Bronchial epithelial cell (primary cell): ENCODE data around the gene CCL18. TPM values are rescaled to one million over a fixed set of nuclear protein-coding genes. Genes with fewer than 3 reads are reported as not detected.
"Not testable (repeated sequence)": the region's sequence is repeated elsewhere in the genome, so short reads cannot be mapped to it uniquely, and the experiment has no call there.

ENCODE experiments used
- DNase-seq: peaks from one replicate; pipeline ENCODE4 v3.0.0-alpha.2; 2010; ENCODE audit warnings: low read depth
- FAIRE-seq: peaks from 2 replicates; lab custom pipeline; 2011; peaks lifted over from hg19 to GRCh38; lab: Jason Lieb, UNC
- H3K27me3 ChIP-seq: 2 replicates; pipeline ENCODE4 v1.5.1; 2011; ENCODE audit warnings: low read length; ENCODE audit not compliant: control insufficient read depth, insufficient read depth
- H3K36me3 ChIP-seq: 2 replicates; pipeline ENCODE4 v1.5.1; 2011; ENCODE audit warnings: low read length; ENCODE audit not compliant: control insufficient read depth, insufficient read depth
- H3K4me3 ChIP-seq: 2 replicates; pipeline ENCODE4 v1.5.1; 2011; ENCODE audit warnings: mild to moderate bottlenecking, low read depth, low read length, control low read depth
- total RNA-seq: library from RNA; depleted of rRNA; stranded (reverse); fragments of >200 nt; gene quantifications from 2 replicates; pipeline ENCODE4 v1.2.1, GENCODE V29; 2014
- TF ChIP-seq, protein P1 (sequence below): IDR thresholded peaks from 2 replicates; pipeline ENCODE4 v1.5.1; 2011; ENCODE audit warnings: mild to moderate bottlenecking, moderate library complexity, low read length, control low read depth, inconsistent platforms; ENCODE audit not compliant: insufficient read depth, severe bottlenecking

Gene CCL18, protein sequence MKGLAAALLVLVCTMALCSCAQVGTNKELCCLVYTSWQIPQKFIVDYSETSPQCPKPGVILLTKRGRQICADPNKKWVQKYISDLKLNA
- under 0.01 TPM in 1 of 2 replicates, not detected in the other for total RNA-seq

GRCh38 chr17:36063786-36064541 is at the start of gene CCL18:
Gene CCL18 (plus strand): TSS chr17:36064272. CDS start chr17:36064343, 71 bp downstream.
- H3K27me3 ChIP-seq: no peaks in the 10 kb centered on the region
- DNase-seq: no peak
- no peak for FAIRE-seq
- no peak within 1 kb of the TSS for H3K4me3 ChIP-seq
- no peaks in the 10 kb centered on the region for H3K36me3 ChIP-seq
- TF ChIP-seq, protein P1, sequence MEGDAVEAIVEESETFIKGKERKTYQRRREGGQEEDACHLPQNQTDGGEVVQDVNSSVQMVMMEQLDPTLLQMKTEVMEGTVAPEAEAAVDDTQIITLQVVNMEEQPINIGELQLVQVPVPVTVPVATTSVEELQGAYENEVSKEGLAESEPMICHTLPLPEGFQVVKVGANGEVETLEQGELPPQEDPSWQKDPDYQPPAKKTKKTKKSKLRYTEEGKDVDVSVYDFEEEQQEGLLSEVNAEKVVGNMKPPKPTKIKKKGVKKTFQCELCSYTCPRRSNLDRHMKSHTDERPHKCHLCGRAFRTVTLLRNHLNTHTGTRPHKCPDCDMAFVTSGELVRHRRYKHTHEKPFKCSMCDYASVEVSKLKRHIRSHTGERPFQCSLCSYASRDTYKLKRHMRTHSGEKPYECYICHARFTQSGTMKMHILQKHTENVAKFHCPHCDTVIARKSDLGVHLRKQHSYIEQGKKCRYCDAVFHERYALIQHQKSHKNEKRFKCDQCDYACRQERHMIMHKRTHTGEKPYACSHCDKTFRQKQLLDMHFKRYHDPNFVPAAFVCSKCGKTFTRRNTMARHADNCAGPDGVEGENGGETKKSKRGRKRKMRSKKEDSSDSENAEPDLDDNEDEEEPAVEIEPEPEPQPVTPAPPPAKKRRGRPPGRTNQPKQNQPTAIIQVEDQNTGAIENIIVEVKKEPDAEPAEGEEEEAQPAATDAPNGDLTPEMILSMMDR: no peak

DNA sequence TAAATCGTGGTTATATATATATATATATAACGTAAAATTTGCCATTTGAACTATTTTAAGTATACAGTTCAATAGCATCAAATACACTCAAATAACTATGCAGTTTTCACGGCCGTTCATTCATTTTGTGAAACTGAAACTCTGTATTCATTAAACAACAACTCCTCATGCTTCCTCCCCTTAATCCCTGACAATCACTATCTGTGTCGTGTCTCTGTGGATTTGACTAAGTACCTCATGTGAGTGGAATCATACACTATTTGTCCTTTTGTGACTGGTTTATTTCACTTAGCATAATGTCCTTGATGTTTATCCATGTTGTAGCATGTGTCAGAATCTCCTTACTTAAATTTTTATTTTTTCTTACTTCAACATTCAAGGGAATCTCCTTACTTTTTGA is 49.1 kb upstream of the CCL18 start:
- Histone ChIP-seq H3K4me3 (no peak overlapping the region), H3K36me3 (no peaks in the 10 kb centered on the region), H3K27me3 (no peaks in the 10 kb centered on the region)
- DNase-seq (no peak), FAIRE-seq (no peak)
- TF ChIP-seq, protein P1: no peak

DNA sequence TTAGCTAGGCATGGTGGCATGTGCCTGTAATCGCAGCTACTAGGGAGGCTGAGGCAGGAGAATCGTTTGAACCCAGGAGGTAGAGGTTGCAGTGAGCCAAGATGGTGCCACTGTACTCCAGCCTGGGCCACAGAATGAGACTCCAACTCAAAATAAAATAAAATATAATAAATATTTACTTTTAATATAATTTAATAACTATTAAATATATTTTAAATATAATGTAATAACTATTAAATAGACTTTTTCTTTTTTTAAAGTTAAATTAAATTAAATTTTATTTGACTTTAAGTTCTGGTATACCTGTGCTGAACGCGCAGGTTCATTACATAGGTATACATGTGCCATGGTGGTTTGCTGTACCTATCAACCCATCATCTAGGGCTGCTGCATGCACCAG is 48.2 kb upstream of the CCL18 start:
- H3K36me3 ChIP-seq, DNase-seq, H3K27me3 ChIP-seq, FAIRE-seq, H3K4me3 ChIP-seq: not testable (repeated sequence)

GRCh38 chr17:36016555-36016954 is 47.5 kb upstream of the CCL18 start:
- no peak overlapping the region for H3K4me3 ChIP-seq
- DNase-seq (no peak), FAIRE-seq (no peak)
- no peaks in the 10 kb centered on the region for H3K27me3 ChIP-seq
- TF ChIP-seq, protein P1: no peak
- no peaks in the 10 kb centered on the region for H3K36me3 ChIP-seq

GRCh38 chr17:36017799-36018198 is 46.3 kb upstream of the CCL18 start, which contains the start of gene CCL23:
Gene CCL23 (minus strand): TSS chr17:36017972. CDS start chr17:36017897, 75 bp downstream.
- H3K4me3 ChIP-seq: no peak within 1 kb of the TSS
- no peaks in the 10 kb centered on the region for H3K27me3 ChIP-seq
- FAIRE-seq: no peak
- DNase-seq: no peak
- H3K36me3 ChIP-seq: no peaks in the 10 kb centered on the region
- TF ChIP-seq, protein P1: no peak

GRCh38 chr17:36019423-36019822 is 44.6 kb upstream of the CCL18 start:
- no peak for DNase-seq
- H3K27me3 ChIP-seq: no peaks in the 10 kb centered on the region
- no peak for FAIRE-seq
- TF ChIP-seq, protein P1: no peak
- no peaks in the 10 kb centered on the region for H3K36me3 ChIP-seq
- H3K4me3 ChIP-seq: no peak overlapping the region
